Measurements from ENCODE around the gene SLC22A23. TPM values are rescaled to one million over a fixed set of nuclear protein-coding genes. Genes with fewer than 3 reads are reported as not detected.

The SLC22A23 gene
- total RNA-seq, 1 donor from 2014 or later, result 18.7 TPM

GRCh38 chr6:3318821-3319540, 137.9 kb downstream of the SLC22A23 start:
- no peak for TF ChIP-seq CTCF (IDR thresholded peaks at IDR 0.05; ENCODE audit: insufficient read depth, low read length, severe bottlenecking)
- H3K4me3 ChIP-seq (ENCODE audit: low read depth, low read length), result no peak overlapping the region
- H3K36me3 ChIP-seq (ENCODE audit: control insufficient read depth, insufficient read depth, low read length), result peaks cover 8% of the 10 kb centered on the region
- H3K27me3 ChIP-seq (ENCODE audit: control insufficient read depth, insufficient read depth, low read length), result no peaks in the 10 kb centered on the region
- FAIRE-seq, result peak; percentile 7
- no peak for DNase-seq (ENCODE audit: low read depth)

GRCh38 chr6:3318226-3318625, 138.6 kb downstream of the SLC22A23 start:
- H3K27me3 ChIP-seq (ENCODE audit: control insufficient read depth, insufficient read depth, low read length), result no peaks in the 10 kb centered on the region
- no peak for FAIRE-seq
- DNase-seq (ENCODE audit: low read depth), result no peak
- H3K4me3 ChIP-seq (ENCODE audit: low read depth, low read length), result no peak overlapping the region
- H3K36me3 ChIP-seq (ENCODE audit: control insufficient read depth, insufficient read depth, low read length), result peaks cover 4% of the 10 kb centered on the region
- TF ChIP-seq CTCF (IDR thresholded peaks at IDR 0.05; ENCODE audit: insufficient read depth, low read length, severe bottlenecking), result no peak

- DNase-seq (ENCODE audit: low read depth), result no peak
- TF ChIP-seq CTCF (IDR thresholded peaks at IDR 0.05; ENCODE audit: insufficient read depth, low read length, severe bottlenecking), result no peak
- H3K36me3 ChIP-seq (ENCODE audit: control insufficient read depth, insufficient read depth, low read length), result peaks cover 4% of the 10 kb centered on the region
- peaks cover 1% of the 10 kb centered on the region for H3K27me3 ChIP-seq (ENCODE audit: control insufficient read depth, insufficient read depth, low read length)
- no peak for FAIRE-seq
- H3K4me3 ChIP-seq (ENCODE audit: low read depth, low read length), result no peak overlapping the region
Measured at GRCh38 chr6:3317741-3318211, 139.1 kb downstream of the SLC22A23 start.

GRCh38 chr6:3316818-3317217, 140.0 kb downstream of the SLC22A23 start:
- no peak overlapping the region for H3K4me3 ChIP-seq (ENCODE audit: low read depth, low read length)
- FAIRE-seq, result no peak
- peaks cover 3% of the 10 kb centered on the region for H3K27me3 ChIP-seq (ENCODE audit: control insufficient read depth, insufficient read depth, low read length)
- TF ChIP-seq CTCF (IDR thresholded peaks at IDR 0.05; ENCODE audit: insufficient read depth, low read length, severe bottlenecking), result no peak
- no peak for DNase-seq (ENCODE audit: low read depth)
- H3K36me3 ChIP-seq (ENCODE audit: control insufficient read depth, insufficient read depth, low read length), result peaks cover 3% of the 10 kb centered on the region

- DNase-seq (ENCODE audit: low read depth) (no peak), FAIRE-seq (no peak)
- H3K4me3 ChIP-seq (ENCODE audit: low read depth, low read length), result no peak overlapping the region
- TF ChIP-seq CTCF (IDR thresholded peaks at IDR 0.05; ENCODE audit: insufficient read depth, low read length, severe bottlenecking), result no peak
- H3K36me3 ChIP-seq (ENCODE audit: control insufficient read depth, insufficient read depth, low read length), result peaks cover 3% of the 10 kb centered on the region
- H3K27me3 ChIP-seq (ENCODE audit: control insufficient read depth, insufficient read depth, low read length), result peaks cover 3% of the 10 kb centered on the region
Measured at GRCh38 chr6:3316331-3316730, 140.5 kb downstream of the SLC22A23 start.

GRCh38 chr6:3315841-3316240, 141.0 kb downstream of the SLC22A23 start:
- no peak for TF ChIP-seq CTCF (IDR thresholded peaks at IDR 0.05; ENCODE audit: insufficient read depth, low read length, severe bottlenecking)
- DNase-seq (ENCODE audit: low read depth) (no peak), FAIRE-seq (no peak)
- Histone ChIP-seq H3K36me3 (ENCODE audit: control insufficient read depth, insufficient read depth, low read length) (peaks cover 3% of the 10 kb centered on the region), H3K27me3 (ENCODE audit: control insufficient read depth, insufficient read depth, low read length) (peaks cover 3% of the 10 kb centered on the region), H3K4me3 (ENCODE audit: low read depth, low read length) (no peak overlapping the region)

Measured in bronchial epithelial cell (primary cell).